Measurements from ENCODE around the gene LPXN. TPM values are rescaled to one million over a fixed set of nuclear protein-coding genes. Genes with fewer than 3 reads are reported as not detected.

The LPXN gene
- total RNA-seq: 1.9 and 3.7 TPM in 2 replicates

DNA sequence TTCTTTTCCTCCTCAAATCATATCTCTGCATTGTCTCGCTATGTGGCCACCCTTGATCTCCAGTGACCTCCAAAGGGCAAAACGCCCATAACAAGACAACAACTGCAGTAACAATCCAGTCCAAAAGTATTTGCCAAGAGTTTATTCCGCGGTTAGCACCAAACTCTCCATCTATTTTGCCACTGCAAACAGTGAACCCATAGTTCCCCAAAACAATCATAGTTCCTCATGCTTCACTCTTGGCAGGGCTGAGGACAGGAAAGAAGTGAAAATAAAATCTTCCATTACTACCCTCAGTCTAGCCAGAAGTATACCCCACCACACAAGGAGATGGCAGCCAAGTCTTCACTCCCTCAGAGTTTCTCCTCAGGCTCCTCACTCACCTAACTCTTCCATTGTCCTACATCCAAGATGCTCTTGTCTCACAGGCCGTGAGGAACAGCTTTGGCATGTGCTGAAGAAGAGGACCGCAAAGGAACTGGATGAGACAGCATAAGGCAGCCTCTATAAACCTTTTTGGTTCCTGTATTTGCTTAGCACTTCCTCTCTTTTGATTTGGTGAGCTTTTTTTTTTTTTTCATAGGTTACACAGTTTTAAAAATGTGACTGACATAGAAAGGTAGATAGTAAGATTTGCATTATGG lies at the start of gene LPXN:
Gene LPXN (minus strand): TSS at position 480 of the 644 bp plus-strand sequence. CDS start 84 bp downstream, at position 396.

GRCh38 chr11:58622344-58622743 lies 46.7 kb upstream of the LPXN start, which contains the start of gene CNTF:
Gene CNTF, plus strand, starts transcription at chr11:58622665. Its CDS starts 88 bp downstream, at chr11:58622753.

GRCh38 chr11:58578635-58579191 lies 3.1 kb upstream of the LPXN start, which contains the start of gene ZFP91:
Gene ZFP91, plus strand, starts transcription at chr11:58579063. Its CDS starts 219 bp downstream, at chr11:58579282.

DNA sequence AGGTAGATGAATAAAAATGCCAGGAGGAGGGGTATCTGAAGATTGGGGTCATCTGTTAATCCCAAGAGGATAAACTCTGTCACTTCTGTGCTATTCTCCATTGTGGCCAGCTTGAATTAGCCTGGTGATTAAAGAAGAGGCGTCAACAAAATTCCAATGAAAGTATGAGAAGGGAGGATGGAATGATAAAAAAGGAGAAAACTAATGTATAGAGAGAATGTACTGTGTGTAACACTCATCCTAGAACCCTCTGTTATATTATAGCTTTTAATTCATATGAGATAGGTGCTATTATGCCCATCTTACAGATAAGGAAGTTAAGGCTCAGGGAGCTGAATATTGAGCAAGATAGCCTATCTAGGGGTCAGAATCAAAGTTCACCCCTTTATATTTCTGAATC lies 67.7 kb downstream of the LPXN start, which contains the start of gene OR5B21:
Gene OR5B21 (minus strand): TSS at position 101 of the 400 bp plus-strand sequence. CDS start 0 bp downstream, at position 101.

Other genes starting within 250 kb of the LPXN start
- gene OR5B17, start 216.8 kb downstream of the LPXN start, total RNA-seq: not detected in 2 replicates
- gene OR5B3, start 169.0 kb downstream of the LPXN start, total RNA-seq: not detected in 2 replicates
- not detected in 2 replicates for gene OR5B2, start 147.7 kb downstream of the LPXN start, total RNA-seq
- gene OR5B12, start 133.6 kb downstream of the LPXN start, total RNA-seq: not detected in 2 replicates
- gene OR5B21, start 67.8 kb downstream of the LPXN start, total RNA-seq: not detected in 2 replicates
- gene ZFP91, start 3.2 kb upstream of the LPXN start, total RNA-seq: 29.6 and 45.2 TPM in 2 replicates
- gene CNTF, start 46.8 kb upstream of the LPXN start, total RNA-seq: 0.97 and 2.7 TPM in 2 replicates
- not detected in 2 replicates for gene GLYAT, start 156.1 kb upstream of the LPXN start, total RNA-seq